Fibroblast of skin of back (primary cell): ENCODE measurements around the gene NRG2.

Source experiments
- DNase-seq: peaks from one replicate; pipeline ENCODE4 v3.0.0-alpha.2; 2013

Gene NRG2

GRCh38 chr5:139967353-139967752 is 75.7 kb downstream of the NRG2 start:
- no peak for DNase-seq

DNA sequence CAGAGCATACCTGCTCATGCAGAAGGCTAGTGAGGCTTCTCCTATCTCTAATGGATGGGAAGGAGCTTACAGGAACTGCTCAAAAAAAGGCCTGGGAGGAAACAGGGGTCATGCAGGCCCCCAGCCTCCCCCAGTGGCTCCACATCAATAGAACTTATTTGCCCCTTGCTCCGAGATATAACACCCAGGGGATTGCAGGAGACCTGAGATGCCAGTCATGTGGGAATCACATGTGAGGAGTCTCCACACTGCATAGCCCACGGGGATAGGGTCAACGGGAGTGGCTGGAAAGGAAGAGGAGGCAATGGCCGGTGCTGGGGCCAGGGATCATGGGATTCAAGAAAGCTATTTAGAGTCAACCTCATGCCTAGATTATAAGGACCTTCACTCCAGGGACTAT is 76.2 kb downstream of the NRG2 start:
- no peak for DNase-seq

GRCh38 chr5:139964994-139965565 is 78.0 kb downstream of the NRG2 start:
- no peak for DNase-seq

GRCh38 chr5:139964266-139964993 is 78.7 kb downstream of the NRG2 start:
- DNase-seq, result no peak

DNA sequence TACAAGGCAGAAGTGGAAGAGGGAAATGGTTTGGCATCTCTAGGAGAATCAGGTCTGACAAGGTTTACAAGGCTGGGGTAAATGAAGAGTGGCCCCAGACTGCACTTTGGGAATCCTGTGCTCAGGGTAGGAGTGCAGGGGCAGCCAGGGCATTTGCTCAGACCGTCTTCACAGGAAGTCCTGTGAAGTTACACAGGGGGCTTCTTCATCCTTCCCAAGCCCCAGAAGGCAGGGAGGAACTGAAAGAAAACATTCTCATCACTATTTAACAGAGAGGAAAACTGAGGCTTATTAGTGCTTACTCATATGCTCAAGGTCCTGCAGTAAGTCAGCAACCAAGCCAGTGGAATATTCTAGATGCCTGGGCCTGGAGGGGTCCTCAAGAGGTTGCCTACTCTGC is 80.7 kb downstream of the NRG2 start:
- DNase-seq, result no peak

DNA sequence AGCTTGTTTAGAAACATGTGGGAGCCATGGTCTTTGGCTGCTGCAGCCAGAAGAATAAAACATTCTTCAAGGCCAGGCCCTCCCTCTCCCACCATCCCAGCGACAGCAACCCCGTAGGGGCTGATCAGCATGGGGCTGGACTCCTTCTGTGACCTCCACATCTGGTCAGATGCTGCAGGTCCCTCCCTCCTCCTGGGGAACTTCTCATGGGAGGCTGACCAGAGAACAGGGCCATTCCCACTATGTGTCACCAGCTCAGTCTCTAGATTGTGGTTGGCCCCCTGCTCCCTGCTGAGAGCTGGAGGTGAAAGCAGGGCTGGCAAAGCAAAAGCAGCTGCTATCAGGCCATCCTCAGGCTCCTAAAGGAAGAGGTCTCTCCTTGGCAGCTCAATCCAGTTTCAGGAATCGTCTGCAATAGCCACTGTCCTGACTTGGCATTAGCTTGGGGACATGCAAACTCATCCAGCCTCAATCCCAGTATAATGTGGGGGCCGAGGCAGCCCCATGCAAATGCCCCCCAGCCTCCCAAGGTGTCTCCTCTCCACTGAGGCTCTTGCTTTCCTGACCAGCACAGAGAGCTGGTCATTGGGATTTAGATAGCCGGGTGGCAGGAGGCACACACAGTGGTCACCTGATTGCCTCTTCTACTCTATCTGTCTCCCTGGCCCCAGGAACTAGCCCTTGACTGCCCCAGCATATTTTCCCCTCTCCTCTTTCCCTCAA is 81.5 kb downstream of the NRG2 start:
- no peak for DNase-seq

- no peak for DNase-seq
Observed at GRCh38 chr5:139960723-139961383, 82.2 kb downstream of the NRG2 start.

DNA sequence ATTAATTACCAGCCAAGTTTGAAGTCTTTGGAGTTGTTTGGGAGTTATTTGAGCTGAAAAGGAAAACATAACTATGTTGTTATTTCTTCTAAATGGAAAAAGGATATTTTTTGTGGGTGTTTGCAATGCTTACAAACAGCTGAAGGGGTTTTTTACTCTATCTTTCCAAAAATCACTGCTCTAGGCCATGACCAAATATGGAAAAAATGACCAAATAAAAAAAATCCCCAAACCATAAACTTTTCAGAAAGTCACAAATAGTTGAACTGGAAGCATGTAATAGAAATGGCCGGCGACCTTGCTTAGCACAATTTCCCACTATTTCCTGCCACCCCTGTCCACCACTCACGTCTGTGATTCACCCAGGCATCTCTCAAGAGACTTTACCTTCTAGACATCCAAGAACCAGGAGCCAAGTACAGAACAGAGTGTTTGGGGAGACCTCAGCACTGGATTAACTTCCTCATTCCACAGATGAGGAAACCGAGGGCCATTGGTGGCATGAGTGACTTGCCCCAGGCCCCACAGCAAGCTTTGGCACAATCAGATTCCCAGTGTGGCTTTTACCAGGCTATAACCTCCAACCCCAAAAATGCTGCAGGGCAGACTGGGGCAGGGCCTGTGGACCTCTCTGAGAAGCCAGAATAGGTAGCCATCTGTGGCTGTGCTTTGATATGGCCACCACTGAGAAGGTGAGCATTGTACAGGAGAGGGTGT is 84.5 kb downstream of the NRG2 start:
- no peak for DNase-seq

DNA sequence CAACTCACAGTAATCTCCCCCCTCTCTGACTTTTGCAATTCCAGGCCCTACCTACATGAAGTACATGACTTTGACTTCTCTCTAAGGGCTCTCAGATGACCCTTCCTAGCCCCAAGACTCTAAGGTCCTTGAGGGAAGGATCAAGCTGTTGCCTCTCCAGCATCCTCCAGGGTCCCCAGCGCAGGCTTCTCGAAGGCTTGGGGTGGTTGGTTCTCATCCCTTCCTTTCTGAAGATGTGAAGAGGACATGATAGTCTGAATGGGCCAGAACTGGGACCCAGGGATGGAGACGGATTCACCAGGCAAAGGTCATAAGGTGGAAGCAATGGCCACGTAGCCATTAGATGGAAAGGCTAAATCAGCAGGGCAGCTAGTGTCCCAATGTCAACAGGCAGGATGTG is 86.8 kb downstream of the NRG2 start:
- no peak for DNase-seq

DNA sequence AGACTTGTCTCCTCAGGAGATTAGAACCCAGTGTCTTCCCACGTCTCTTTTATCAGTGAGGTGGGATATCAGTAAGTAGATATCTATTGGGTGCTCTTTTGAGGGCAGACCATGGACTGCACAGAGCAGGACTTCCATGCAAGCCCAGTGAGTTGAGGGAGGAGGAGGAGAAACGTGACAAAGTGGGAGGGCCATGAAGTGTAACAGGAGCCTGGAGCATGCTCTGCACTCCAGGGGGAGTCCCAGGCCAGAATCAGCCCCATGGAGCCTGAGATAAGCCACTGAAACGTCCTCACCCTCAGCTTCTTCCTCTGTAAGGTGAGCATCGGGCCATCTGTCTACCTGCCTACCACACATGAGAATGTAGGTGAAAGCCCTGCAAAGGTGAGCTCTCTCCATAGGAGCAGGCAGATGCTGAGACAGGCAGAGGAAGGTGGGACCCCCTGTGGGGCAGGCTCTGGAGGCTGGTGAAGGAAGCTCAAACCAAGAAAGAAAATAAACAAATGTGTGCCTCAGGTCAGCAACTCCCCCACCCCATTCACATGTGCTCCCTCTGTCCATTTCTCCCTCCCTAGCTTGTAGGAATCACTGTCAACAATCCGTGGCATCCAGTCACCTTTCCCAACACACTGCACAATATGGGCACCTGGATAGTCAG is 87.4 kb downstream of the NRG2 start:
- DNase-seq, result no peak

GRCh38 chr5:139955053-139955605 is 88.0 kb downstream of the NRG2 start:
- no peak for DNase-seq

GRCh38 chr5:139954462-139954861 is 88.6 kb downstream of the NRG2 start:
- no peak for DNase-seq

DNA sequence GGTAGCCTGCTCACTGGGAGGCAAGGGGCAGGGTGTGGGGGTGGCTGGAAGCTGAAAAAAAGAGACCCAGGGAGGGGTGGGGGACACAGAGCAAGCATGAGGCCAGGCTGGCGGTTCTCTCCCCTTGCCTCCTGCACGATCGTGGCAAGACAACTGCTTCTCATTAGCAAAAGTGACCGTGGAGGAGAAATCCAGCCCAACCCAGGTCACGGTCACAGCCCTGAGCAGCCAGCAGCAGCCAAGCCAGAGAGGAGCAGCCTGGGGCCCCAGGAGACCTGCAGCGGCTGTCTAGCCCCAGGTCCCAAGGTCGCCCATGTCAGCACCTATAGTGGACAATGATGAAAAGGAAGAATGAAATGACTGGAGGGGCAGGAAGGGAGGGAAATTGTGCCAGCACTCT is 89.1 kb downstream of the NRG2 start:
- no peak for DNase-seq

DNA sequence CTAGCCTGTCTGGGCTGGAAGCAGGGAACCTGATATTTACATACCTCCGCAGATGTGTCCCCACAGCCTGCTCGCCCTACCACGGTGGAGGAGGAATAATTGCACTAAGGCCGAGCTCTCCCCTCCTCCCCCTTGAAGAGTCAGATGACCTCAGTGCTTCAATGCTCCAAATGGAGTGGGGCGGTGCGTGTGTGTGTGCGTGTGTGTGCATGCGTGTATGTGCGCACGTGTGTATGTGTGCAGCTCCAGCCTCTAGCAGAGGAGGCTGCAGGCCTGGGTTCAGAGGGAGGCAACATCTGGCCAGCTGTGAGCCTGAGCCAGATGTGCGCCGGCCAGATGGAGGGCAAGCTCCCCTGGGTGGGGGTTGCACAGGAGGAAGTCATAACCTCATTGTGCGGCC is 90.5 kb downstream of the NRG2 start:
- DNase-seq, result no peak

- no peak for DNase-seq
Observed at GRCh38 chr5:139951983-139952382, 91.1 kb downstream of the NRG2 start.

DNA sequence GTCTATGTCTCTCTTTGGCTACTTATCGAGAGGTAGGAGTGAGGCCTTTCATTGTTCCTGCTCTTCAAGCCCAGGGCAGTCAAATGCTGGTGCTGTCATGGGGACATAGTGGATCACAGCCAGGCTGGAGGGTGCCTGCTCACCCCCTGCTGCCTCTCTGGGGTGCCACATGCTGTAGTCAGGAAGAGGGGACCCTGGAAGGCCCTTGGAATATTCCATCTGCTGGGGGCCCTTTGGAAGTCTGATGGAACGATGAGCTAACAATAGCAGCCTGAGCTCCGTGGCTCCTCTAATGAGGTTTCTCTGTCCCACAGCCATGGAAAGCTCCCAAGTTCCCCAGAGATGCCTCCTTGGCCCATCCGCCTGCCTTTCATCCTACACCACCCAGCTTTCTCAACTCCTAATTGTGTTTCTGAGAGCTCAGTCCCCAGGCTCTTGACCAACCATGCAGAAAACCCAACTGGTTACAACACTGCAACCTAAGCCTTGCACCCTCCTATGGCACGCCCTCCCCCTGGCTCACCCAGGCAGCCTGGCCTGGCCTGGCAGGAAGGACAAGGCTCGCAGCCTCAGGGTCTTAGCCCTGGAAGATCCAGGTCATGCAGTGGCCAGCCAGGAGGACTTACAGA is 91.7 kb downstream of the NRG2 start:
- DNase-seq, result no peak

GRCh38 chr5:139950436-139950835 is 92.7 kb downstream of the NRG2 start:
- no peak for DNase-seq

- peak; percentile 4 for DNase-seq
Observed at GRCh38 chr5:139949710-139950109, 93.4 kb downstream of the NRG2 start.

DNA sequence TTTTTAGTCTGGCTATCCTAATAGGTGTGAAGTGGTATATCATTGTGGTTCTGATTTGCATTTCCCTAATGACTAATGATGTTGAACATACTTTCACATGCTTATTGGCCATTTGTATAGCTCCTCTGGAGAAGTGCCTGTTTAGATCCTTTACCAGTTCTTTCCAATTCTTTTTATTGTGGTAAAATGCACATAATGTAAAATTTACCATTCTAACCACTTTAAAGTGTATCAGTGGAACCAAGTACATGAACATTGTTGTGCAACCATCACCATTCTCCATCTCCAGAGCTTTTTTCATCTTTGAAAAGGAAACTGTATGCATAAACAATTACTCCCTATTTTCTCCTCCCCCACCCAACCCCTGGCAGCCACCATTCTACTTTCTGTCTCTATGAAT is 95.4 kb downstream of the NRG2 start:
- no peak for DNase-seq

GRCh38 chr5:139946440-139946839 is 96.7 kb downstream of the NRG2 start:
- no peak for DNase-seq

- no peak for DNase-seq
Observed at GRCh38 chr5:139946006-139946405, 97.1 kb downstream of the NRG2 start.
